ENCODE data around the gene RNASEH2A.

GRCh38 chr19:12825254-12826131, 19.1 kb downstream of the RNASEH2A start:
- TF ChIP-seq CTCF (IDR thresholded peaks at IDR 0.05) (no peak), POLR2A (IDR thresholded peaks at IDR 0.05) (no peak)

All from uterus (tissue), 2 donors.